Fibroblast of pulmonary artery (primary cell): ENCODE data around the gene IL34.

Source experiments
- DNase-seq: peaks from one replicate; pipeline ENCODE4 v3.0.0-alpha.2; 2010; ENCODE audit warnings: low read depth
- H3K4me3 ChIP-seq: replicated peaks from 2 replicates; pipeline ENCODE4 v1.5.1; 2011; ENCODE audit warnings: low read depth, mild to moderate bottlenecking, control low read depth, low read length, moderate library complexity
- TF ChIP-seq, protein P1 (sequence below): IDR thresholded peaks from 2 replicates; pipeline ENCODE4 v1.5.1; 2011; ENCODE audit warnings: mild to moderate bottlenecking, control low read depth, low read length, inconsistent platforms; ENCODE audit errors: missing control alignments

IL34 gene

DNA sequence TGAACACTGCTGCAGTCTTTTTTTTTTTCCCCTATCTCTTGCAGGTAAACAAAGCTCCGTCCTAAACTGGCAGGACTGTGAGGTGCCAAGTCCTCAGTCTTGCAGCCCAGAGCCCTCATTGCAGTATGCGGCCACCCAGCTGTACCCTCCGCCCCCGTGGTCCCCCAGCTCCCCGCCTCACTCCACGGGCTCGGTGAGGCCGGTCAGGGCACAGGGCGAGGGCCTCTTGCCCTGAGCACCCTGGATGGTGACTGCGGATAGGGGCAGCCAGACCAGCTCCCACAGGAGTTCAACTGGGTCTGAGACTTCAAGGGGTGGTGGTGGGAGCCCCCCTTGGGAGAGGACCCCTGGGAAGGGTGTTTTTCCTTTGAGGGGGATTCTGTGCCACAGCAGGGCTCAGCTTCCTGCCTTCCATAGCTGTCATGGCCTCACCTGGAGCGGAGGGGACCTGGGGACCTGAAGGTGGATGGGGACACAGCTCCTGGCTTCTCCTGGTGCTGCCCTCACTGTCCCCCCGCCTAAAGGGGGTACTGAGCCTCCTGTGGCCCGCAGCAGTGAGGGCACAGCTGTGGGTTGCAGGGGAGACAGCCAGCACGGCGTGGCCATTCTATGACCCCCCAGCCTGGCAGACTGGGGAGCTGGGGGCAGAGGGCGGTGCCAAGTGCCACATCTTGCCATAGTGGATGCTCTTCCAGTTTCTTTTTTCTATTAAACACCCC is 13.8 kb downstream of the IL34 start:
- H3K4me3 ChIP-seq = no peak overlapping the region
- TF ChIP-seq, protein P1, sequence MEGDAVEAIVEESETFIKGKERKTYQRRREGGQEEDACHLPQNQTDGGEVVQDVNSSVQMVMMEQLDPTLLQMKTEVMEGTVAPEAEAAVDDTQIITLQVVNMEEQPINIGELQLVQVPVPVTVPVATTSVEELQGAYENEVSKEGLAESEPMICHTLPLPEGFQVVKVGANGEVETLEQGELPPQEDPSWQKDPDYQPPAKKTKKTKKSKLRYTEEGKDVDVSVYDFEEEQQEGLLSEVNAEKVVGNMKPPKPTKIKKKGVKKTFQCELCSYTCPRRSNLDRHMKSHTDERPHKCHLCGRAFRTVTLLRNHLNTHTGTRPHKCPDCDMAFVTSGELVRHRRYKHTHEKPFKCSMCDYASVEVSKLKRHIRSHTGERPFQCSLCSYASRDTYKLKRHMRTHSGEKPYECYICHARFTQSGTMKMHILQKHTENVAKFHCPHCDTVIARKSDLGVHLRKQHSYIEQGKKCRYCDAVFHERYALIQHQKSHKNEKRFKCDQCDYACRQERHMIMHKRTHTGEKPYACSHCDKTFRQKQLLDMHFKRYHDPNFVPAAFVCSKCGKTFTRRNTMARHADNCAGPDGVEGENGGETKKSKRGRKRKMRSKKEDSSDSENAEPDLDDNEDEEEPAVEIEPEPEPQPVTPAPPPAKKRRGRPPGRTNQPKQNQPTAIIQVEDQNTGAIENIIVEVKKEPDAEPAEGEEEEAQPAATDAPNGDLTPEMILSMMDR = no peak

GRCh38 chr16:70660672-70661350 is 14.5 kb downstream of the IL34 start:
- no peak for DNase-seq
- H3K4me3 ChIP-seq = no peak overlapping the region
- TF ChIP-seq, protein P1 = no peak

More for the DNA sequence above, 13.8 kb downstream of the IL34 start:
- DNase-seq = no peak

- DNase-seq = no peak
- TF ChIP-seq, protein P1 = no peak
- H3K4me3 ChIP-seq = no peak overlapping the region
Observed at GRCh38 chr16:70661534-70661917, 15.2 kb downstream of the IL34 start.

GRCh38 chr16:70661918-70662641 is 15.7 kb downstream of the IL34 start:
- H3K4me3 ChIP-seq = no peak overlapping the region
- TF ChIP-seq, protein P1 = no peak
- DNase-seq = peak; percentile 43

- H3K4me3 ChIP-seq = no peak overlapping the region
- no peak for DNase-seq
- TF ChIP-seq, protein P1 = no peak
Observed at GRCh38 chr16:70662991-70663523, 16.7 kb downstream of the IL34 start.

DNA sequence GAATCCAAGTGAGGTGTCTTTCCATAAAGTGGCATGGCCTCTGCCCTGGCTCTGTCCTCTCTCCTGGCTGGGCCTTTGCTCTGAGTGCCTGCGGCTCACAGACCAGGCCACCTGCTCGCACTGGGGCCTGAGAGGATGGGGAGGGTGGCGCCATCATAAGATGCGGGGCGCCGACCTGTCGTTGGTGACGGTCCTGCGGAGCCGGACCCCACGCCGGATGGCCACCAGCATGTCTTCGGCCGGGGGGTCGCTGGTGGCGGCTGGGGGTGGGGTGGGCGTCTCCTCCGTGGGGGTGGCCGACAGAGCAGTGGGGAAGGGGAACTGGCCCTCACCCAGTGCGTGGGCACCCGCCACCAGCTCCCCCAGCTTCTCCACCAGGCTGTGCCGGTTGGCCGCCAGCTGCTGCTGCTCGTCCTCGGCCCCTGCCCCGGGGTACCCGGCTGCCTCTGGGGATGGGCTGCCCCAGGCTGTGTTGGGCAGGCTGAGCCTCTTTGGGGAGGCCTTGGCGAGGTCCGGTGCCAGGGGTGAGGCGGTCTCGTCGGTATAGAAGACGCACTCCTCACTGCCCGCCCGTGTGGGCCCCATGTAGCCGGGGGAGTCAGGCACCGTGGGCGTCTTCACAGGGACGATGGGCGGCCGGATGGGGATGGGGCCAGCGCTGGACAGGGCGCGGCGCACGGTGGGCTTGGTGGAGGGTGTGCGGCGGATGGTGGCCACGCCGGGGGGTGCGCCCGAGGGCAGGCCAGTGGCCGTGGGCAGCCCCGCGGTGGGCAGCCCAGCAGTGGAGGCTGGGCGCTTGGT is 17.4 kb downstream of the IL34 start:
- no peak overlapping the region for H3K4me3 ChIP-seq
- DNase-seq = no peak
- TF ChIP-seq, protein P1 = no peak
